HEK293 (cell line): ENCODE data around the gene TRIM7.

Experiments used
- CTCF ChIA-PET: fragments of 350-600 bp; formaldehyde crosslinking; extraction: SDS; loops from one replicate; lab custom pipeline; 2021; ENCODE audit warnings: antibody characterized with exemption; lab: Yijun Ruan, JAX
- POLR2A ChIA-PET: fragments of 300-600 bp; formaldehyde crosslinking; extraction: SDS; loops from one replicate; lab custom pipeline; 2020; ENCODE audit warnings: antibody characterized with exemption, inconsistent platforms; lab: Yijun Ruan, JAX
- H3K27ac ChIP-seq: fragments of 200-500 bp; sonication (Bioruptor generic); 2 replicates; pipeline ENCODE4 v1.5.1; 2014; ENCODE audit warnings: low read depth, low read length, control low read depth, inconsistent platforms; ENCODE audit errors: extremely low read depth
- H3K36me3 ChIP-seq, 2 experiments: fragments of 200-500 bp in 1 of 2; sonication (Bioruptor generic) in 1 of 2; 1 replicate in 1 of 2; 2 replicates in 1 of 2; pipeline ENCODE4 v1.5.1; 2014 to 2017; ENCODE audit warnings: inconsistent platforms in 2 of 2, low read length in 2 of 2; ENCODE audit not compliant: control insufficient read depth in 2 of 2, insufficient read depth in 1 of 2
- H3K4me1 ChIP-seq: fragments of 200-500 bp; sonication (Bioruptor generic); 2 replicates; pipeline ENCODE4 v1.5.1; 2014; ENCODE audit warnings: mild to moderate bottlenecking, low read length, inconsistent platforms; ENCODE audit not compliant: control insufficient read depth, insufficient read depth
- H3K4me3 ChIP-seq: 2 replicates; pipeline ENCODE4 v1.5.1; 2011; ENCODE audit warnings: low read depth, mild to moderate bottlenecking, control low read depth, low read length, moderate library complexity
- H3K9me3 ChIP-seq: fragments of 200-500 bp; sonication (Bioruptor generic); 2 replicates; pipeline ENCODE4 v1.5.1; 2014; ENCODE audit warnings: low read depth, low read length, inconsistent platforms; ENCODE audit not compliant: control insufficient read depth, insufficient read depth
- KLF10 ChIP-seq: fragments of 450-650 bp; IDR thresholded peaks from 2 replicates; pipeline ENCODE4 v1.5.1; 2018; ENCODE audit warnings: missing biosample characterization, mild to moderate bottlenecking, missing genetic modification characterization
- SCRT2 ChIP-seq: fragments of 450-650 bp; formaldehyde crosslinking; IDR thresholded peaks from 2 replicates; pipeline ENCODE4 v1.5.1; 2016; ENCODE audit warnings: missing biosample characterization, missing genetic modification characterization
- TCF7L2 ChIP-seq: IDR thresholded peaks from 2 replicates; pipeline ENCODE4 v1.6.1; 2011; ENCODE audit warnings: low read depth, mild to moderate bottlenecking, inconsistent platforms, low read length, moderate library complexity, borderline replicate concordance
- ZBTB48 ChIP-seq: fragments of 450-650 bp; formaldehyde crosslinking; IDR thresholded peaks from 2 replicates; pipeline ENCODE4 v1.5.1; 2016; ENCODE audit warnings: missing biosample characterization, missing genetic modification characterization
- ZEB2 ChIP-seq: fragments of 450-650 bp; formaldehyde crosslinking; IDR thresholded peaks from 2 replicates; pipeline ENCODE4 v1.5.1; 2016; ENCODE audit warnings: missing biosample characterization, missing genetic modification characterization
- ZFHX2 ChIP-seq: fragments of 450-650 bp; formaldehyde crosslinking; conservative IDR thresholded peaks from 2 replicates; pipeline ENCODE4 v1.5.1; 2016; ENCODE audit warnings: missing biosample characterization, missing genetic modification characterization
- ZNF133 ChIP-seq: fragments of 450-650 bp; formaldehyde crosslinking; IDR thresholded peaks from 2 replicates; pipeline ENCODE4 v1.5.1; 2016; ENCODE audit warnings: missing biosample characterization, missing genetic modification characterization
- ZNF138 ChIP-seq: fragments of 450-650 bp; formaldehyde crosslinking; IDR thresholded peaks from 2 replicates; pipeline ENCODE4 v1.5.1; 2016; ENCODE audit warnings: missing biosample characterization, missing genetic modification characterization, borderline replicate concordance
- ZNF140 ChIP-seq: fragments of 450-650 bp; formaldehyde crosslinking; IDR thresholded peaks from 2 replicates; pipeline ENCODE4 v1.5.1; 2016; ENCODE audit warnings: missing biosample characterization, missing genetic modification characterization
- ZNF2 ChIP-seq: fragments of 450-650 bp; formaldehyde crosslinking; IDR thresholded peaks from 2 replicates; pipeline ENCODE4 v1.5.1; 2016; ENCODE audit warnings: missing biosample characterization, missing genetic modification characterization
- ZNF311 ChIP-seq: fragments of 450-650 bp; formaldehyde crosslinking; IDR thresholded peaks from 2 replicates; pipeline ENCODE4 v1.5.1; 2017; ENCODE audit warnings: missing biosample characterization, missing genetic modification characterization, borderline replicate concordance
- ZNF404 ChIP-seq: fragments of 450-650 bp; formaldehyde crosslinking; IDR thresholded peaks from 2 replicates; pipeline ENCODE4 v1.5.1; 2017; ENCODE audit warnings: missing biosample characterization, missing genetic modification characterization
- ZNF521 ChIP-seq: fragments of 450-650 bp; formaldehyde crosslinking; IDR thresholded peaks from 2 replicates; pipeline ENCODE4 v1.5.1; 2017; ENCODE audit warnings: missing biosample characterization, mild to moderate bottlenecking, missing genetic modification characterization
- ZNF549 ChIP-seq: fragments of 450-650 bp; IDR thresholded peaks from 2 replicates; pipeline ENCODE4 v1.5.1; 2018; ENCODE audit warnings: missing biosample characterization, missing genetic modification characterization, mild to moderate bottlenecking, inconsistent platforms, moderate library complexity
- ZNF561 ChIP-seq: fragments of 450-650 bp; IDR thresholded peaks from 2 replicates; pipeline ENCODE4 v1.5.1; 2018; ENCODE audit warnings: missing biosample characterization, missing genetic modification characterization, borderline replicate concordance
- ZNF621 ChIP-seq: fragments of 450-650 bp; formaldehyde crosslinking; IDR thresholded peaks from 2 replicates; pipeline ENCODE4 v1.5.1; 2017; ENCODE audit warnings: missing biosample characterization, missing genetic modification characterization
- ZNF629 ChIP-seq: fragments of 450-650 bp; formaldehyde crosslinking; IDR thresholded peaks from 2 replicates; pipeline ENCODE4 v1.5.1; 2017; ENCODE audit warnings: missing biosample characterization, missing genetic modification characterization
- ZNF660 ChIP-seq: fragments of 450-650 bp; IDR thresholded peaks from 2 replicates; pipeline ENCODE4 v1.5.1; 2018; ENCODE audit warnings: missing biosample characterization, mild to moderate bottlenecking, missing genetic modification characterization
- ZNF707 ChIP-seq: fragments of 450-650 bp; formaldehyde crosslinking; IDR thresholded peaks from 2 replicates; pipeline ENCODE4 v1.5.1; 2016; ENCODE audit warnings: missing biosample characterization, missing genetic modification characterization
- ZNF768 ChIP-seq: fragments of 450-650 bp; formaldehyde crosslinking; IDR thresholded peaks from 2 replicates; pipeline ENCODE4 v1.5.1; 2018; ENCODE audit warnings: missing biosample characterization, mild to moderate bottlenecking, missing genetic modification characterization
- ZNF837 ChIP-seq: fragments of 450-650 bp; formaldehyde crosslinking; IDR thresholded peaks from 2 replicates; pipeline ENCODE4 v1.5.1; 2016; ENCODE audit warnings: missing biosample characterization, missing genetic modification characterization
- TF ChIP-seq, protein P1 (sequence below): fragments of 450-650 bp; formaldehyde crosslinking; IDR thresholded peaks from 2 replicates; pipeline ENCODE4 v1.5.1; 2016; ENCODE audit warnings: missing biosample characterization, missing genetic modification characterization
- TF ChIP-seq, protein P2 (sequence below): fragments of 450-650 bp; formaldehyde crosslinking; IDR thresholded peaks from 2 replicates; pipeline ENCODE4 v1.5.1; 2016; ENCODE audit warnings: missing biosample characterization, missing genetic modification characterization
- TF ChIP-seq, protein P3 (sequence below): fragments of 450-650 bp; formaldehyde crosslinking; IDR thresholded peaks from 2 replicates; pipeline ENCODE4 v1.5.1; 2017; ENCODE audit warnings: missing biosample characterization, missing genetic modification characterization
- TF ChIP-seq, protein P4 (sequence below): fragments of 450-650 bp; formaldehyde crosslinking; IDR thresholded peaks from 2 replicates; pipeline ENCODE4 v1.5.1; 2016; ENCODE audit warnings: missing biosample characterization, missing genetic modification characterization

The TRIM7 gene

DNA sequence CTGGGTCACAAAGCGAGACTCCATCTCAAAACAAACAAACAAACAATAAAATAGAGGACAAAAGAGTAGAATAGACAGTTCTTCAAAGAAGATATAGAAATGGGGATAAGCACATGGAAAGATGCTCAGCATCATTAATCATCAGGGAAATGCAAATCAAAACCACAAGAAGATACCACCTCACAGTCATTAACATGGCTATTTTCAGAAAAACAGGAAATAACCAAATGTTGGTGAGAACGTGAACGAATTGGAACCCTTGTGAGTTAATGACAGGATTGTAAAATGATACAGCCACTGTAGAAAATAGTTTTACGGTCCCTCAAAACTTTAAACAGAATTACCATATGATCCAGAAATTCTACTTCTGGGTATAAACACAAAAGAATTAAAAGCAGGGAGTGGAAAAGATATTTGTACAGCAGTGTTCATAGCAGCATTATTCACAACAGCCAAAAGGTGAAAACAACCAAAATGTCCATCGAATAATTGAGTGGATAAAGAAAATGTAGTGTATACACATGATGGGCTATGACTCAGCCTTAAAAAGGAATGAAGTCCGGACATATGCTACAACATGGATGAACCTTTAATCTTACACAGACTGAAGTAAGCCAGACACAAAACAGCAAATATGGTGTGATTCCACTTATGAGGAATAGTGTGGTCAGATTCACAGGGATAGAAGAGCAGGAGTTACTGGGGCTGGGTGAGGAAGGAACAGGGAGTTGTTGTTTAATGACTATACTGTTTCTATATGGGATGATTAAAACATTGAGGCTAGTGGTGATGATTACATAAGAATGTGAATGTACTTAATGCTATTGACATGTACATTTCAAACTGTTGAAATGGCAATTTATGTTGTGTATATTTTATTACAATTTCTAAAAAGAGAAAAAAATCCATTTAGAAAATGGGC is 37.9 kb downstream of the TRIM7 start (continued):
- no peak for TF ChIP-seq SCRT2 (tag by site-specific recombination)
- TF ChIP-seq, protein P1, sequence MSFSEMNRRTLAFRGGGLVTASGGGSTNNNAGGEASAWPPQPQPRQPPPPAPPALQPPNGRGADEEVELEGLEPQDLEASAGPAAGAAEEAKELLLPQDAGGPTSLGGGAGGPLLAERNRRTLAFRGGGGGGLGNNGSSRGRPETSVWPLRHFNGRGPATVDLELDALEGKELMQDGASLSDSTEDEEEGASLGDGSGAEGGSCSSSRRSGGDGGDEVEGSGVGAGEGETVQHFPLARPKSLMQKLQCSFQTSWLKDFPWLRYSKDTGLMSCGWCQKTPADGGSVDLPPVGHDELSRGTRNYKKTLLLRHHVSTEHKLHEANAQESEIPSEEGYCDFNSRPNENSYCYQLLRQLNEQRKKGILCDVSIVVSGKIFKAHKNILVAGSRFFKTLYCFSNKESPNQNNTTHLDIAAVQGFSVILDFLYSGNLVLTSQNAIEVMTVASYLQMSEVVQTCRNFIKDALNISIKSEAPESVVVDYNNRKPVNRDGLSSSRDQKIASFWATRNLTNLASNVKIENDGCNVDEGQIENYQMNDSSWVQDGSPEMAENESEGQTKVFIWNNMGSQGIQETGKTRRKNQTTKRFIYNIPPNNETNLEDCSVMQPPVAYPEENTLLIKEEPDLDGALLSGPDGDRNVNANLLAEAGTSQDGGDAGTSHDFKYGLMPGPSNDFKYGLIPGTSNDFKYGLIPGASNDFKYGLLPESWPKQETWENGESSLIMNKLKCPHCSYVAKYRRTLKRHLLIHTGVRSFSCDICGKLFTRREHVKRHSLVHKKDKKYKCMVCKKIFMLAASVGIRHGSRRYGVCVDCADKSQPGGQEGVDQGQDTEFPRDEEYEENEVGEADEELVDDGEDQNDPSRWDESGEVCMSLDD (tag by site-specific recombination), result no peak
- no peak for TF ChIP-seq ZNF837 (tag by site-specific recombination)
- TF ChIP-seq ZNF629 (tag by site-specific recombination), result no peak
- no peak for TF ChIP-seq ZNF311 (tag by site-specific recombination)
- no peak for TF ChIP-seq ZNF549
- TF ChIP-seq, protein P2, sequence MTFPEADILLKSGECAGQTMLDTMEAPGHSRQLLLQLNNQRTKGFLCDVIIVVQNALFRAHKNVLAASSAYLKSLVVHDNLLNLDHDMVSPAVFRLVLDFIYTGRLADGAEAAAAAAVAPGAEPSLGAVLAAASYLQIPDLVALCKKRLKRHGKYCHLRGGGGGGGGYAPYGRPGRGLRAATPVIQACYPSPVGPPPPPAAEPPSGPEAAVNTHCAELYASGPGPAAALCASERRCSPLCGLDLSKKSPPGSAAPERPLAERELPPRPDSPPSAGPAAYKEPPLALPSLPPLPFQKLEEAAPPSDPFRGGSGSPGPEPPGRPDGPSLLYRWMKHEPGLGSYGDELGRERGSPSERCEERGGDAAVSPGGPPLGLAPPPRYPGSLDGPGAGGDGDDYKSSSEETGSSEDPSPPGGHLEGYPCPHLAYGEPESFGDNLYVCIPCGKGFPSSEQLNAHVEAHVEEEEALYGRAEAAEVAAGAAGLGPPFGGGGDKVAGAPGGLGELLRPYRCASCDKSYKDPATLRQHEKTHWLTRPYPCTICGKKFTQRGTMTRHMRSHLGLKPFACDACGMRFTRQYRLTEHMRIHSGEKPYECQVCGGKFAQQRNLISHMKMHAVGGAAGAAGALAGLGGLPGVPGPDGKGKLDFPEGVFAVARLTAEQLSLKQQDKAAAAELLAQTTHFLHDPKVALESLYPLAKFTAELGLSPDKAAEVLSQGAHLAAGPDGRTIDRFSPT, result no peak
- TF ChIP-seq, protein P3, sequence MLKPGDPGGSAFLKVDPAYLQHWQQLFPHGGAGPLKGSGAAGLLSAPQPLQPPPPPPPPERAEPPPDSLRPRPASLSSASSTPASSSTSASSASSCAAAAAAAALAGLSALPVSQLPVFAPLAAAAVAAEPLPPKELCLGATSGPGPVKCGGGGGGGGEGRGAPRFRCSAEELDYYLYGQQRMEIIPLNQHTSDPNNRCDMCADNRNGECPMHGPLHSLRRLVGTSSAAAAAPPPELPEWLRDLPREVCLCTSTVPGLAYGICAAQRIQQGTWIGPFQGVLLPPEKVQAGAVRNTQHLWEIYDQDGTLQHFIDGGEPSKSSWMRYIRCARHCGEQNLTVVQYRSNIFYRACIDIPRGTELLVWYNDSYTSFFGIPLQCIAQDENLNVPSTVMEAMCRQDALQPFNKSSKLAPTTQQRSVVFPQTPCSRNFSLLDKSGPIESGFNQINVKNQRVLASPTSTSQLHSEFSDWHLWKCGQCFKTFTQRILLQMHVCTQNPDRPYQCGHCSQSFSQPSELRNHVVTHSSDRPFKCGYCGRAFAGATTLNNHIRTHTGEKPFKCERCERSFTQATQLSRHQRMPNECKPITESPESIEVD (tag by site-specific recombination), result peak; percentile 77
- TF ChIP-seq ZNF707 (tag by site-specific recombination), result no peak

- H3K9me3 ChIP-seq, result no peaks in the 10 kb centered on the region
- peaks cover 7% of the 10 kb centered on the region for H3K4me1 ChIP-seq
- H3K36me3 ChIP-seq, result no peaks in the 10 kb centered on the region
- CTCF ChIA-PET, result interaction anchor here (0.6 to 0.8 kb wide), 3 partner anchors 9 to 1795 kb away, joined by 3 to 6 read pairs (median 3); no protein-coding TSS in a partner anchor
- POLR2A ChIA-PET, result no interaction called here
- no peak overlapping the region for H3K4me3 ChIP-seq
- H3K27ac ChIP-seq, result no peak overlapping the region
- TF ChIP-seq ZNF768 (tag by site-specific recombination), result no peak
- TF ChIP-seq KLF10 (tag by site-specific recombination), result 0 out of 2 replicates have a peak, but pooled peaks have one; percentile 34
- TF ChIP-seq ZNF140, result no peak
- TF ChIP-seq ZBTB48 (tag by site-specific recombination), result no peak
- no peak for TF ChIP-seq TCF7L2
- no peak for TF ChIP-seq ZNF621
- TF ChIP-seq ZFHX2, result no peak
- TF ChIP-seq ZNF660 (tag by site-specific recombination), result peak; percentile 65; the same call in 1 of the 2 replicates
- no peak for TF ChIP-seq ZNF561 (tag by site-specific recombination)
- TF ChIP-seq, protein P4, sequence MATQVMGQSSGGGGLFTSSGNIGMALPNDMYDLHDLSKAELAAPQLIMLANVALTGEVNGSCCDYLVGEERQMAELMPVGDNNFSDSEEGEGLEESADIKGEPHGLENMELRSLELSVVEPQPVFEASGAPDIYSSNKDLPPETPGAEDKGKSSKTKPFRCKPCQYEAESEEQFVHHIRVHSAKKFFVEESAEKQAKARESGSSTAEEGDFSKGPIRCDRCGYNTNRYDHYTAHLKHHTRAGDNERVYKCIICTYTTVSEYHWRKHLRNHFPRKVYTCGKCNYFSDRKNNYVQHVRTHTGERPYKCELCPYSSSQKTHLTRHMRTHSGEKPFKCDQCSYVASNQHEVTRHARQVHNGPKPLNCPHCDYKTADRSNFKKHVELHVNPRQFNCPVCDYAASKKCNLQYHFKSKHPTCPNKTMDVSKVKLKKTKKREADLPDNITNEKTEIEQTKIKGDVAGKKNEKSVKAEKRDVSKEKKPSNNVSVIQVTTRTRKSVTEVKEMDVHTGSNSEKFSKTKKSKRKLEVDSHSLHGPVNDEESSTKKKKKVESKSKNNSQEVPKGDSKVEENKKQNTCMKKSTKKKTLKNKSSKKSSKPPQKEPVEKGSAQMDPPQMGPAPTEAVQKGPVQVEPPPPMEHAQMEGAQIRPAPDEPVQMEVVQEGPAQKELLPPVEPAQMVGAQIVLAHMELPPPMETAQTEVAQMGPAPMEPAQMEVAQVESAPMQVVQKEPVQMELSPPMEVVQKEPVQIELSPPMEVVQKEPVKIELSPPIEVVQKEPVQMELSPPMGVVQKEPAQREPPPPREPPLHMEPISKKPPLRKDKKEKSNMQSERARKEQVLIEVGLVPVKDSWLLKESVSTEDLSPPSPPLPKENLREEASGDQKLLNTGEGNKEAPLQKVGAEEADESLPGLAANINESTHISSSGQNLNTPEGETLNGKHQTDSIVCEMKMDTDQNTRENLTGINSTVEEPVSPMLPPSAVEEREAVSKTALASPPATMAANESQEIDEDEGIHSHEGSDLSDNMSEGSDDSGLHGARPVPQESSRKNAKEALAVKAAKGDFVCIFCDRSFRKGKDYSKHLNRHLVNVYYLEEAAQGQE, result peak; percentile 72
- 0 out of 2 replicates have a peak, but pooled peaks have one; percentile 6 for TF ChIP-seq ZNF2
- TF ChIP-seq ZNF133 (tag by site-specific recombination), result no peak
- 0 out of 2 replicates have a peak, but pooled peaks have one; percentile 19 for TF ChIP-seq ZEB2 (tag by site-specific recombination)
- TF ChIP-seq ZNF138 (tag by site-specific recombination), result no peak
- TF ChIP-seq ZNF404 (tag by site-specific recombination), result no peak
- TF ChIP-seq ZNF521 (tag by site-specific recombination), result no peak
Measured at GRCh38 chr5:181164076-181164952, 40.7 kb downstream of the TRIM7 start.
